NCI-H2171 (cell line): ENCODE results near the gene ICAM5.
A peak's percentile ranks its signal among the peaks of the same experiment; 100 is the strongest.
"Not testable (repeated sequence)": the region's sequence is repeated elsewhere in the genome, so short reads cannot be mapped to it uniquely, and the experiment has no call there.

ENCODE experiments used
- DNase-seq: peaks from one replicate; lab custom pipeline; 2025; lab: John Stamatoyannopoulos, UW

Gene ICAM5

DNA sequence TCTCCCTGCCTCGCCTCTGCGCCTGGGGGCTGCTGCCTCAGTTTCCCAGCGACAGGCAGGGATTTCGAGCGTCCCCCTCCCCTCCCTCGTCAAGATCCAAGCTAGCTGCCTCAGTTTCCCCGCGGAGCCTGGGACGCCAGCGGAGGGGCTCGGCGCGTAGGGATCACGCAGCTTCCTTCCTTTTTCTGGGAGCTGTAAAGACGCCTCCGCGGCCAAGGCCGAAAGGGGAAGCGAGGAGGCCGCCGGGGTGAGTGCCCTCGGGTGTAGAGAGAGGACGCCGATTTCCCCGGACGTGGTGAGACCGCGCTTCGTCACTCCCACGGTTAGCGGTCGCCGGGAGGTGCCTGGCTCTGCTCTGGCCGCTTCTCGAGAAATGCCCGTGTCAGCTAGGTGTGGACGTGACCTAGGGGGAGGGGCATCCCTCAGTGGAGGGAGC is 19.6 kb upstream of the ICAM5 start:
- no peak for DNase-seq

- DNase-seq: peak; percentile 4
Observed at GRCh38 chr19:10270616-10271394, 18.9 kb upstream of the ICAM5 start, which contains the start of gene ICAM1. Gene ICAM1, plus strand, starts transcription at chr19:10271120. Its CDS starts 40 bp downstream, at chr19:10271160.

GRCh38 chr19:10271543-10272086 is 18.1 kb upstream of the ICAM5 start:
- DNase-seq: no peak

DNA sequence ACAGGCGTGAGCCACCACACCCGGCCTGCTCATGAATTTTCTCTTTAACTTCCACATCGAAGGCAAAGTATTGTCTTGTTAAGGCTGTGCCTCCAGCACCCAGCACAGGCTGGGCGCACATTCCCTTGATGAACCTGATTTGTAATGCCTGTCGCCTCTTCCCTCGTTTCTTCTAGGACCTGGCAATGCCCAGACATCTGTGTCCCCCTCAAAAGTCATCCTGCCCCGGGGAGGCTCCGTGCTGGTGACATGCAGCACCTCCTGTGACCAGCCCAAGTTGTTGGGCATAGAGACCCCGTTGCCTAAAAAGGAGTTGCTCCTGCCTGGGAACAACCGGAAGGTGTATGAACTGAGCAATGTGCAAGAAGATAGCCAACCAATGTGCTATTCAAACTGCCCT is 15.2 kb upstream of the ICAM5 start:
- DNase-seq: no peak

DNA sequence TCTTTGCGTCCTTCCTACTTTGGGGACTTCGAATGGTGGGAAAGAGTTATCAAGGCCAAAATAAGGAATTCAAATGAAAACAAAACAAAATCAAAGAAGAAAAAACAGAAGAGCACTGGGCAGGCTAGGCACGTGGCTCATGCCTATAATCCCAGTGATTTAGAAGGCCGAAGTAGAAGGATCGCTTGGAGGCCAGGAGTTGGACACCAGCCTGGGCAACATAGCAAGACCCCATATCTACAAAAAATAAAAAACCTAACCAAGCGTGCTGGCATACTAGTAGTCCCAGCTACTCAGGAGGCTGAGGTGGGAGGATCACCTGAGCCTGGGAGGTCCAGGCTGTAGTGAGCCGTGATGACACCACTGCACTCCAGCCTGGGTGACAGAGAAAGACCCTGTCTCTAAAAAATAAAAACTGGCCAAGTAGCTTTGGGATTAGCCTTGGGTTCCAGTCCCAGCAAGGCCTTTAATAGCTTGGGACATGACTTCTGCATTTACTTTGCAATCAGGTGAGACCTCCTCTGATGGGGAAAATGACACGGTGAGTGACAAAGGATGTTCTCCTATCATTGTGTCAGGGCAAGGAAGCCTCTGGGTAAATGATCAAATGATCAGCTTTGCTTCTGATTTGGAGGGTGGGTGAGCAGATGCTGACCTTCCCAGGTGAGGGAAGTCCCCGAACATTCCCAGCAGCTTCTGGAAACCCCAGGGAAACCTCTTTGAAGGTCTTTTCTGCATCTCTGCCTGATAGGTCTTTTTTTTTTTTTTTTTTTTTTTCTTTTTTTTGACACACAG is 11.8 kb upstream of the ICAM5 start:
- DNase-seq: no peak

DNA sequence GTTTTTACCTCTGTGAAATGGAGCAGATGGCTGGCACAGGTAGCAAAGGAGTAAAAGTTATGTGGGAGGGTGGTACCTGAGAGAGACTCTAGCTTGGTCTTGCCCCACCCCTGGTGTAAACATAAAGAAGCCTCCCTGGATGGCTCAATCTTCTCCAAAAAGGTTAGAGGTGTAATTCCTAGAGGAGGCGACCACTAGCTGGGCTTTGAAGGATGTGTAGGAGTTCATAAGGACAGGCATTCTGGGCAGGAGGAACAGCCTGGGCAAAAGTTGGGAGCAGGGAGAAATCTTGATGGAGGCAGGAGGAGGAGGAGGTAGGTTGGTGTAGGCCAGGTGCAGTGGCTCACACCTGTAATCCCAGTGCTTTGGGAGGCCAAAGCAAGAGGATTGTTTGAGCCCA is 10.8 kb upstream of the ICAM5 start:
- DNase-seq: no peak

GRCh38 chr19:10279737-10280442 is 9.9 kb upstream of the ICAM5 start:
- no peak for DNase-seq

GRCh38 chr19:10282043-10282442 is 7.7 kb upstream of the ICAM5 start:
- DNase-seq: not testable (repeated sequence)

- no peak for DNase-seq
Observed at GRCh38 chr19:10283301-10284064, 6.3 kb upstream of the ICAM5 start.

DNA sequence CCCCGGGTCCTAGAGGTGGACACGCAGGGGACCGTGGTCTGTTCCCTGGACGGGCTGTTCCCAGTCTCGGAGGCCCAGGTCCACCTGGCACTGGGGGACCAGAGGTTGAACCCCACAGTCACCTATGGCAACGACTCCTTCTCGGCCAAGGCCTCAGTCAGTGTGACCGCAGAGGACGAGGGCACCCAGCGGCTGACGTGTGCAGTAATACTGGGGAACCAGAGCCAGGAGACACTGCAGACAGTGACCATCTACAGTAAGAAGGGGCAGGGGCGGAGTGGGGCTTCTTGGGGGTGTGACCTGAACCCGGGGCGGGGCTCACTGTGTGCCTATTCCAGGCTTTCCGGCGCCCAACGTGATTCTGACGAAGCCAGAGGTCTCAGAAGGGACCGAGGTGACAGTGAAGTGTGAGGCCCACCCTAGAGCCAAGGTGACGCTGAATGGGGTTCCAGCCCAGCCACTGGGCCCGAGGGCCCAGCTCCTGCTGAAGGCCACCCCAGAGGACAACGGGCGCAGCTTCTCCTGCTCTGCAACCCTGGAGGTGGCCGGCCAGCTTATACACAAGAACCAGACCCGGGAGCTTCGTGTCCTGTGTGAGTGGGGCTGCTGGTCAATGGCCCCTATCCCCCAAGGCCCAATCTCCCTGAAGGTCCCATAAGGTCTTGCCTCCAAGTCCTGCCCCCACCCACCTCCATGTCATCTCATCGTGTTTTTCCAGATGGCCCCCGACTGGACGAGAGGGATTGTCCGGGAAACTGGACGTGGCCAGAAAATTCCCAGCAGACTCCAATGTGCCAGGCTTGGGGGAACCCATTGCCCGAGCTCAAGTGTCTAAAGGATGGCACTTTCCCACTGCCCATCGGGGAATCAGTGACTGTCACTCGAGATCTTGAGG is 5.4 kb upstream of the ICAM5 start:
- no peak for DNase-seq

DNA sequence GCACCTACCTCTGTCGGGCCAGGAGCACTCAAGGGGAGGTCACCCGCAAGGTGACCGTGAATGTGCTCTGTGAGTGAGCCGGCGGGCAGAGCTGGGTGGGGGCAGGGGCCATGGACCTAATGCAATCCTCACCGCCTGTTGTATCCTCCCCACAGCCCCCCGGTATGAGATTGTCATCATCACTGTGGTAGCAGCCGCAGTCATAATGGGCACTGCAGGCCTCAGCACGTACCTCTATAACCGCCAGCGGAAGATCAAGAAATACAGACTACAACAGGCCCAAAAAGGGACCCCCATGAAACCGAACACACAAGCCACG is 4.8 kb upstream of the ICAM5 start:
- no peak for DNase-seq

DNA sequence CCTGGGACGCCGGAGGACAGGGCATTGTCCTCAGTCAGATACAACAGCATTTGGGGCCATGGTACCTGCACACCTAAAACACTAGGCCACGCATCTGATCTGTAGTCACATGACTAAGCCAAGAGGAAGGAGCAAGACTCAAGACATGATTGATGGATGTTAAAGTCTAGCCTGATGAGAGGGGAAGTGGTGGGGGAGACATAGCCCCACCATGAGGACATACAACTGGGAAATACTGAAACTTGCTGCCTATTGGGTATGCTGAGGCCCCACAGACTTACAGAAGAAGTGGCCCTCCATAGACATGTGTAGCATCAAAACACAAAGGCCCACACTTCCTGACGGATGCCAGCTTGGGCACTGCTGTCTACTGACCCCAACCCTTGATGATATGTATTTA is 4.4 kb upstream of the ICAM5 start:
- DNase-seq: no peak

- peak; percentile 52 for DNase-seq
Observed at GRCh38 chr19:10286803-10287737, 2.7 kb upstream of the ICAM5 start, which contains the start of gene ICAM4. Gene ICAM4, plus strand, starts transcription at chr19:10286955. Its CDS starts 58 bp downstream, at chr19:10287013.

DNA sequence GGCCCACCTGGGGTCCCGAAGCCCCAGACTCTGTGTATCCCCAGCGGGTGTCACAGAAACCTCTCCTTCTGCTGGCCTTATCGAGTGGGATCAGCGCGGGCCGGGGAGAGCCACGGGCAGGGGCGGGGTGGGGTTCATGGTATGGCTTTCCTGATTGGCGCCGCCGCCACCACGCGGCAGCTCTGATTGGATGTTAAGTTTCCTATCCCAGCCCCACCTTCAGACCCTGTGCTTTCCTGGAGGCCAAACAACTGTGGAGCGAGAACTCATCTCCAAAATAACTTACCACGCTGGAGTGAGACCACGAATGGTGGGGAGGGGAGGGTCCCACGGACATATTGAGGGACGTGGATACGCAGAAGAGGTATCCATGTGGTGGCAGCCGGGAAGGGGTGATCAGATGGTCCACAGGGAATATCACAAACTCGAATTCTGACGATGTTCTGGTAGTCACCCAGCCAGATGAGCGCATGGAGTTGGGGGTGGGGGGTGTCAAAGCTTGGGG is 1.0 kb upstream of the ICAM5 start:
- DNase-seq: peak; percentile 4

GRCh38 chr19:10289167-10289835 is 451 bp upstream of the ICAM5 start:
- DNase-seq: peak; percentile 76

DNA sequence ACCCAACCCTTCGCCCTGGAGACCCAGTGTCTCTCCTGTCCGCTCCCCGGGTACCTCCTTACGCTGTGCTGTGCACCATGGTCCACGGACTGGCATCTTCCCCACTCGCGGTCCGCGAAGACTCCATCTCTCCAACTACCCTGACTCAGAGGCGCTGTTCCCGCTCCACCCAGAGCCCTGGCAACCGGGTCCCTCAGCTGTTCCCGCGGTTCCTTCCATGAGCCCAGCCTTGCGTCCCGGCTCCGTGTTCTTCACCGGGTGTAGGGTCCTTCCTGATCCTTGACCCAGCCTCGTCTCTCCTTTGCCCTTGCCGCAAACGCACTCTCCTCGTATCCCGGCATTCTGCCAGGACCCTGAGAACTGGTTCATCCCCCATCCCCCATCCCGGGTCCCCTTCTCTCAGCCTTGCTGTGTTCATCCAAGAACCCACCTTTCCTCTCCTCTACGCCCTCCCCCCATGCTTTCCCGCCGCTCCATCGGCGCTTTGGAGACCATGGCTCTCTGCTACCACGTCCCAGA is 664 bp downstream of the ICAM5 start:
- peak; percentile 4 for DNase-seq

GRCh38 chr19:10290876-10291553 is 1.3 kb downstream of the ICAM5 start:
- peak; percentile 35 for DNase-seq
